ENCODE results near the gene LDLRAD1.

DNA sequence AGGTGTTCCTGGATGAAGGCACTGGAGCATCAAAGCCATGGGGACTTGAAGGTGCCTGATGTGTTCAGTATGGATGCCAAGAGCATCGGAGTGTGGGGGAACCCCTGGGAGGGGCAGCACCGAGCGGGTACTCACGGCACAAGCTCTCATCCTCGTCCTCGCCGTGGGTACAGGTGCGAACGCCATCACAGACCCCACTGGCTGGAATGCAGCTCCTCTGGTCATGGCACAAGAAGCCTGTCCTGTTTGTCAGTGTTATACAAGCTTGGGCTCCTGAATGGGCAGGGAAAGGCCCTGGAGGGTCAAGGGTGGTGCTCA lies 6.0 kb downstream of the LDLRAD1 start:
- no peak for TF ChIP-seq YY1 (IDR thresholded peaks at IDR 0.05; ENCODE audit: insufficient read depth, insufficient read length)
- TF ChIP-seq ZNF274 (IDR thresholded peaks at IDR 0.05; ENCODE audit: low read depth, low read length): no peak
- TF ChIP-seq SUZ12 (IDR thresholded peaks at IDR 0.05; ENCODE audit: extremely low read depth, insufficient read depth, insufficient read length): no peak

Measured in NT2/D1 (cell line).